Neural cell (in vitro differentiated cells): ENCODE results near the gene USP13. TPM values are rescaled to one million over a fixed set of nuclear protein-coding genes. Genes with fewer than 3 reads are reported as not detected.
A peak's percentile ranks its signal among the peaks of the same experiment; 100 is the strongest.

ENCODE experiments used
- H2AFZ ChIP-seq: fragments of 200-600, 300-800 bp; sonication (generic), shearing (Covaris generic); 2 replicates; pipeline ENCODE4 v1.6.0; 2014; ENCODE audit warnings: low read depth, mild to moderate bottlenecking, antibody characterized with exemption, low read length, moderate library complexity
- H3F3A ChIP-seq: fragments of 200-600 bp; shearing (Covaris generic); 2 replicates; pipeline ENCODE4 v1.6.1; 2016; ENCODE audit warnings: mild to moderate bottlenecking, moderate library complexity, mixed read lengths, antibody characterized with exemption, low read length; ENCODE audit not compliant: insufficient read depth, poor library complexity, severe bottlenecking
- H3K27ac ChIP-seq: fragments of 200-600, 300-800 bp; sonication (generic), shearing (Covaris generic); 2 replicates; pipeline ENCODE4 v1.5.1; 2014; ENCODE audit warnings: mild to moderate bottlenecking, low read length, moderate library complexity
- H3K27me3 ChIP-seq: fragments of 300-800, 200-600 bp; sonication (generic), shearing (Covaris generic); 2 replicates; pipeline ENCODE4 v1.6.0; 2014; ENCODE audit warnings: mild to moderate bottlenecking, low read depth, low read length, moderate library complexity; ENCODE audit not compliant: insufficient read depth
- H3K36me3 ChIP-seq: fragments of 300-800, 200-600 bp; sonication (generic), shearing (Covaris generic); 2 replicates; pipeline ENCODE4 v1.5.1; 2014; ENCODE audit warnings: mild to moderate bottlenecking, antibody characterized with exemption, low read length, moderate library complexity; ENCODE audit not compliant: insufficient read depth
- H3K4me2 ChIP-seq: fragments of 300-800, 200-600 bp; sonication (generic), shearing (Covaris generic); 2 replicates; pipeline ENCODE4 v1.6.0; 2014; ENCODE audit warnings: mild to moderate bottlenecking, low read length
- H3K4me3 ChIP-seq: fragments of 300-800, 200-600 bp; sonication (generic), shearing (Covaris generic); 2 replicates; pipeline ENCODE4 v1.5.1; 2014; ENCODE audit warnings: mild to moderate bottlenecking, low read length, moderate library complexity
- H3K79me2 ChIP-seq: fragments of 200-600 bp; shearing (Covaris generic); replicated peaks from 2 replicates; pipeline ENCODE4 v1.6.0; 2014; ENCODE audit warnings: mild to moderate bottlenecking, low read length, moderate library complexity; ENCODE audit not compliant: insufficient read depth
- H3K9ac ChIP-seq: fragments of 300-800, 200-600 bp; sonication (generic), shearing (Covaris generic); 2 replicates; pipeline ENCODE4 v1.6.1; 2016; ENCODE audit warnings: mild to moderate bottlenecking, low read length, mixed read lengths
- H3K9me2 ChIP-seq: fragments of 200-600 bp; shearing (Covaris generic); 2 replicates; pipeline ENCODE4 v1.6.1; 2016; ENCODE audit warnings: mild to moderate bottlenecking, low read length, mixed read lengths; ENCODE audit not compliant: insufficient read depth
- H3K9me3 ChIP-seq: fragments of 200-600, 300-800 bp; sonication (generic), shearing (Covaris generic); 2 replicates; pipeline ENCODE4 v1.6.1; 2016; ENCODE audit warnings: mild to moderate bottlenecking, mixed run types, low read length, moderate library complexity, mixed read lengths
- H4K20me1 ChIP-seq: fragments of 200-600 bp; shearing (Covaris generic); 2 replicates; pipeline ENCODE4 v1.6.1; 2016; ENCODE audit warnings: mild to moderate bottlenecking, mixed run types; ENCODE audit not compliant: insufficient read depth
- CTCF ChIP-seq: fragments of 450-650 bp; IDR thresholded peaks from 2 replicates; pipeline ENCODE4 v1.5.1; 2014; ENCODE audit warnings: antibody characterized with exemption, mild to moderate bottlenecking, moderate library complexity; ENCODE audit not compliant: poor library complexity, severe bottlenecking
- EP300 ChIP-seq: fragments of 450-650 bp; conservative IDR thresholded peaks from 2 replicates; pipeline ENCODE4 v1.6.1; 2014; ENCODE audit warnings: antibody characterized with exemption, mild to moderate bottlenecking, moderate library complexity; ENCODE audit not compliant: poor library complexity, severe bottlenecking
- EZH2 ChIP-seq: fragments of 200-600, 300-800 bp; shearing (Covaris generic), sonication (generic); IDR thresholded peaks from 2 replicates; pipeline ENCODE4 v1.6.1; 2014; ENCODE audit warnings: antibody characterized with exemption, low read length, borderline replicate concordance, mild to moderate bottlenecking; ENCODE audit not compliant: insufficient read depth, poor library complexity, severe bottlenecking
- MXI1 ChIP-seq: fragments of 450-650 bp; conservative IDR thresholded peaks from 2 replicates; pipeline ENCODE4 v1.6.1; 2014; ENCODE audit warnings: antibody characterized with exemption, mild to moderate bottlenecking; ENCODE audit not compliant: poor library complexity, severe bottlenecking
- POLR2AphosphoS5 ChIP-seq: IDR thresholded peaks from 2 replicates; pipeline ENCODE4 v1.6.1; 2012
- RAD21 ChIP-seq: fragments of 450-650 bp; conservative IDR thresholded peaks from 2 replicates; pipeline ENCODE4 v1.6.1; 2014; ENCODE audit warnings: antibody characterized with exemption, mild to moderate bottlenecking, moderate library complexity
- SMC3 ChIP-seq: fragments of 450-650 bp; conservative IDR thresholded peaks from 2 replicates; pipeline ENCODE4 v1.6.1; 2014; ENCODE audit warnings: antibody characterized with exemption, mild to moderate bottlenecking, moderate library complexity; ENCODE audit not compliant: poor library complexity
- TAF1 ChIP-seq: IDR thresholded peaks from 2 replicates; pipeline ENCODE4 v1.6.1; 2012; ENCODE audit warnings: low read depth
- polyA plus RNA-seq: library from polyadenylated mRNA; depleted of rRNA; stranded (reverse); fragments of >200 nt; gene quantifications from 2 replicates; pipeline ENCODE4 v1.2.3, GENCODE V29; 2014
- TF ChIP-seq, protein P1 (sequence below): IDR thresholded peaks from 2 replicates; pipeline ENCODE4 v1.6.1; 2012; ENCODE audit warnings: borderline replicate concordance

Gene USP13
- polyA plus RNA-seq, 1 donor from 2014 or later: 3.8 TPM

- peak overlapping the region; percentile 78 for H3K4me3 ChIP-seq
- H3K36me3 ChIP-seq: no peaks in the 10 kb centered on the region
- H4K20me1 ChIP-seq: no peaks in the 10 kb centered on the region
- peak overlapping the region; percentile 60 for H3K4me2 ChIP-seq
- peaks cover 33% of the 10 kb centered on the region for H3K79me2 ChIP-seq
- H3K9me3 ChIP-seq: no peaks in the 10 kb centered on the region
- H3K27ac ChIP-seq: peak overlapping the region; percentile 91
- H2AFZ ChIP-seq: peak overlapping the region; percentile 74
- no peaks in the 10 kb centered on the region for H3K9me2 ChIP-seq
- no peak for TF ChIP-seq EP300
- no peak for TF ChIP-seq CTCF
- TF ChIP-seq SMC3: no peak
- TF ChIP-seq MXI1: no peak
- TF ChIP-seq POLR2AphosphoS5: no peak
- TF ChIP-seq, protein P1, sequence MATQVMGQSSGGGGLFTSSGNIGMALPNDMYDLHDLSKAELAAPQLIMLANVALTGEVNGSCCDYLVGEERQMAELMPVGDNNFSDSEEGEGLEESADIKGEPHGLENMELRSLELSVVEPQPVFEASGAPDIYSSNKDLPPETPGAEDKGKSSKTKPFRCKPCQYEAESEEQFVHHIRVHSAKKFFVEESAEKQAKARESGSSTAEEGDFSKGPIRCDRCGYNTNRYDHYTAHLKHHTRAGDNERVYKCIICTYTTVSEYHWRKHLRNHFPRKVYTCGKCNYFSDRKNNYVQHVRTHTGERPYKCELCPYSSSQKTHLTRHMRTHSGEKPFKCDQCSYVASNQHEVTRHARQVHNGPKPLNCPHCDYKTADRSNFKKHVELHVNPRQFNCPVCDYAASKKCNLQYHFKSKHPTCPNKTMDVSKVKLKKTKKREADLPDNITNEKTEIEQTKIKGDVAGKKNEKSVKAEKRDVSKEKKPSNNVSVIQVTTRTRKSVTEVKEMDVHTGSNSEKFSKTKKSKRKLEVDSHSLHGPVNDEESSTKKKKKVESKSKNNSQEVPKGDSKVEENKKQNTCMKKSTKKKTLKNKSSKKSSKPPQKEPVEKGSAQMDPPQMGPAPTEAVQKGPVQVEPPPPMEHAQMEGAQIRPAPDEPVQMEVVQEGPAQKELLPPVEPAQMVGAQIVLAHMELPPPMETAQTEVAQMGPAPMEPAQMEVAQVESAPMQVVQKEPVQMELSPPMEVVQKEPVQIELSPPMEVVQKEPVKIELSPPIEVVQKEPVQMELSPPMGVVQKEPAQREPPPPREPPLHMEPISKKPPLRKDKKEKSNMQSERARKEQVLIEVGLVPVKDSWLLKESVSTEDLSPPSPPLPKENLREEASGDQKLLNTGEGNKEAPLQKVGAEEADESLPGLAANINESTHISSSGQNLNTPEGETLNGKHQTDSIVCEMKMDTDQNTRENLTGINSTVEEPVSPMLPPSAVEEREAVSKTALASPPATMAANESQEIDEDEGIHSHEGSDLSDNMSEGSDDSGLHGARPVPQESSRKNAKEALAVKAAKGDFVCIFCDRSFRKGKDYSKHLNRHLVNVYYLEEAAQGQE: no peak
- TF ChIP-seq TAF1: no peak
- TF ChIP-seq EZH2: no peak
- no peak for TF ChIP-seq RAD21
- no peaks in the 10 kb centered on the region for H3K27me3 ChIP-seq
- no peaks in the 10 kb centered on the region for H3F3A ChIP-seq
- peak overlapping the region; percentile 93 for H3K9ac ChIP-seq
Observed at GRCh38 chr3:179603831-179604230, 49.0 kb upstream of the USP13 start.

DNA sequence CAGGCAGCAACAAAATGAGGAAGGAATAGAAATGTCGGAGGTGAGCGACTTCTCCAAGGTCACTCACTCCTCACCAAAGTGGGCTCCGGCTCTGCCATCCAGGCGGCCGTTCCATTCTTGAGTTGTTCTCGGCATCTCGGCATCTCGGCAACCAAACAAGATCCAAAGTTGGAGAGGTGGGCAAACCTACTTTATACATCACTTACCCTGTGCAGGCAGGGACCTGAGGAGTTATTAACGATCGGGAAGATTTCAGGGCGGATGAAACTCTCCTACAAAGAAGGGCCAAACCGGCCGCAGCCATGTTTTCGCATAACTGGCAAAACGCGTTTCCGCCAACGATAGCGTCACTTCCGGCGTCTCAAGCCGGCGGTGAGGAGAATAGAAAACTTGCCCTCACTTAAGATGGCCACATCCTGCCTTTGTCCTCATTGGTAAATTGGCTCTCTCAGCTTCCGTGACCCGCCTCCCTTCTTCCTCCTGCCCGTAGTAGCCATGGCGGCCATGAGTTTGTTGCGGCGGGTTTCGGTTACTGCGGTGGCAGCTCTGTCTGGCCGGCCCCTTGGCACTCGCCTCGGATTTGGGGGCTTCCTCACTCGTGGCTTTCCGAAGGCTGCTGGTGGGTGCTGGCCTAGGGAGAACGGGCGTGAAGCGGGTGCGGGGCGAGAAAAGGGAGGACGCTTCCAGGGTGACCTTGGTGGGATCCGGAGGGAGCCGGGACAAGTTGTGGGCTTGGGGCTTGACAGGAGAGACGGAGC lies 48.3 kb upstream of the USP13 start, which contains the start of the genes MRPL47 and NDUFB5:
TSS of gene MRPL47 (minus strand) at position 318 of the 758 bp plus-strand sequence. CDS start at position 304, 14 bp downstream.
TSS of gene NDUFB5 (plus strand) at position 474 of the 758 bp plus-strand sequence. CDS start at position 496, 22 bp downstream.
- no peak for TF ChIP-seq EZH2
- TF ChIP-seq SMC3: peak; percentile 36
- TF ChIP-seq RAD21: peak; percentile 21
- no peak for TF ChIP-seq CTCF
- TF ChIP-seq MXI1: peak; percentile 82
- TF ChIP-seq EP300: peak; percentile 56
- TF ChIP-seq, protein P1: peak; percentile 89
- TF ChIP-seq POLR2AphosphoS5: peak; percentile 97
- peak; percentile 87 for TF ChIP-seq TAF1
- Histone ChIP-seq H3K4me2 (peak within 1 kb of the TSS; percentile 86), H3K9me2 (no peaks in the 10 kb centered on the region), H3K4me3 (peak within 1 kb of the TSS; percentile 78), H4K20me1 (no peaks in the 10 kb centered on the region), H3K9ac (peak within 1 kb of the TSS; percentile 93), H3F3A (no peaks in the 10 kb centered on the region), H2AFZ (peak within 1 kb of the TSS; percentile 74), H3K27me3 (no peaks in the 10 kb centered on the region), H3K36me3 (no peaks in the 10 kb centered on the region), H3K79me2 (peaks cover 33% of the 10 kb centered on the region), H3K9me3 (no peaks in the 10 kb centered on the region), H3K27ac (peak within 1 kb of the TSS; percentile 91)
